ENCODE measurements around the gene ZNF786.

Gene ZNF786

DNA sequence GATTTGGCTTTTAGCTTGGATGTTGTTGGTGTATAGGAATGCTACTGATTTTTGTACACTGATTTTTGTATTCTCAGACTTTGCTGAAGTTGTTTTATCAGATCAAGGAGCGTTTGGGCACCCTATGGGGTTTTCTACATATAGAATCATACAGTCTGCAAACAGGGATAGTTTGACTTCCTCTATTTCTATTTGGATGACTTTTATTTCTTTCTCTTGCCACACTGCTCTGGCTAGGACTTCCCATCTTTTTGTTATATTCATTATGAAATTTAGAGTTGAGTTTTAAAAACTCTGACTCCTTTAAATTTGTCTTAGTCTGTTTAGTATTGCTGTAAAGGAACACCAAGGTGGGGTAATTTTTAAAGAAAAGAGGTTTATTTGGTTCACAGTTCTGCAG is 4.7 kb downstream of the ZNF786 start:
- TF ChIP-seq, protein P1, sequence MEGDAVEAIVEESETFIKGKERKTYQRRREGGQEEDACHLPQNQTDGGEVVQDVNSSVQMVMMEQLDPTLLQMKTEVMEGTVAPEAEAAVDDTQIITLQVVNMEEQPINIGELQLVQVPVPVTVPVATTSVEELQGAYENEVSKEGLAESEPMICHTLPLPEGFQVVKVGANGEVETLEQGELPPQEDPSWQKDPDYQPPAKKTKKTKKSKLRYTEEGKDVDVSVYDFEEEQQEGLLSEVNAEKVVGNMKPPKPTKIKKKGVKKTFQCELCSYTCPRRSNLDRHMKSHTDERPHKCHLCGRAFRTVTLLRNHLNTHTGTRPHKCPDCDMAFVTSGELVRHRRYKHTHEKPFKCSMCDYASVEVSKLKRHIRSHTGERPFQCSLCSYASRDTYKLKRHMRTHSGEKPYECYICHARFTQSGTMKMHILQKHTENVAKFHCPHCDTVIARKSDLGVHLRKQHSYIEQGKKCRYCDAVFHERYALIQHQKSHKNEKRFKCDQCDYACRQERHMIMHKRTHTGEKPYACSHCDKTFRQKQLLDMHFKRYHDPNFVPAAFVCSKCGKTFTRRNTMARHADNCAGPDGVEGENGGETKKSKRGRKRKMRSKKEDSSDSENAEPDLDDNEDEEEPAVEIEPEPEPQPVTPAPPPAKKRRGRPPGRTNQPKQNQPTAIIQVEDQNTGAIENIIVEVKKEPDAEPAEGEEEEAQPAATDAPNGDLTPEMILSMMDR (conservative IDR thresholded peaks at IDR 0.05; ENCODE audit: control insufficient read depth, insufficient read depth, low read depth, low read length), result no peak
- no peak for DNase-seq (ENCODE audit: low read depth)
- no peak overlapping the region for H3K4me3 ChIP-seq (ENCODE audit: control insufficient read depth, low read depth, low read length)

DNA sequence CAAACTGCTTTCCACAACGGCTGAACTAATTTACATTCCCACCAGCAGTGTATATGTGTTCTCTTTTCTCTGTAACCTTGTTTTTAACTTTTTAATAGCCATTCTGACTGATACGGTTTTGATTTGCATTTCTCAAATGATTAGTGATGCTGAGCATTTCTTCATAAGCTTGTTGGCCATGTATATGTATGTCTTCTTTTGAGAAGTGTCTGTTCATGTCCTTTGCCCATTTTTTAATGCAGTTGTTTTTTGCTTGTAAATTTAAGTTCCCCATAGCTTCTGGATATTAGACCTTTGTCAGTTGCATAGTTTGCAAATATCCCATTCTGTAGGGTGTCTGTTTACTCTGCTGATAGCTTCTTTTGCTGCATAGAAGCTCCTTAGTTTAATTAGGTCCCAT is 6.1 kb downstream of the ZNF786 start:
- TF ChIP-seq, protein P1 (conservative IDR thresholded peaks at IDR 0.05; ENCODE audit: control insufficient read depth, insufficient read depth, low read depth, low read length), result no peak
- no peak overlapping the region for H3K4me3 ChIP-seq (ENCODE audit: control insufficient read depth, low read depth, low read length)
- DNase-seq (ENCODE audit: low read depth), result no peak

DNA sequence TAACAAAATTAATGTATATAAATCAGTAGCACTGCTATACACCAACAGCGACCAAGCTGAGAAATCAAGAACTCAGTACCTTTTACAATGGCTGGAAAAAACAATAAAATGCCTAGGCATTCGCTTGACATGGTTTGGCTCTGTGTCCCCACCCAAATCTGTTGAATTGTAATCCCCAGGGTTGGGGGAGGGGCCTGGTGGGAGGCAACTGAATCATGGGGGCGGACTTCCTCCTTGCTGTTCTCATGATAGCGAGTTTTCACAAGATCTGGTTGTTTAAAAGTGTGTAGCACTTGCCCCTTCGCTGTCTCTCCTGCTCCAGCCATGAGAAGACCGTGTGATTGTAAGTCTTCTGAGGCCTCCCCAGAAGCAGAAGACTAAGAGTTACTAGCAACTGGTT is 8.6 kb downstream of the ZNF786 start:
- TF ChIP-seq, protein P1 (conservative IDR thresholded peaks at IDR 0.05; ENCODE audit: control insufficient read depth, insufficient read depth, low read depth, low read length), result no peak
- no peak overlapping the region for H3K4me3 ChIP-seq (ENCODE audit: control insufficient read depth, low read depth, low read length)
- no peak for DNase-seq (ENCODE audit: low read depth)

DNA sequence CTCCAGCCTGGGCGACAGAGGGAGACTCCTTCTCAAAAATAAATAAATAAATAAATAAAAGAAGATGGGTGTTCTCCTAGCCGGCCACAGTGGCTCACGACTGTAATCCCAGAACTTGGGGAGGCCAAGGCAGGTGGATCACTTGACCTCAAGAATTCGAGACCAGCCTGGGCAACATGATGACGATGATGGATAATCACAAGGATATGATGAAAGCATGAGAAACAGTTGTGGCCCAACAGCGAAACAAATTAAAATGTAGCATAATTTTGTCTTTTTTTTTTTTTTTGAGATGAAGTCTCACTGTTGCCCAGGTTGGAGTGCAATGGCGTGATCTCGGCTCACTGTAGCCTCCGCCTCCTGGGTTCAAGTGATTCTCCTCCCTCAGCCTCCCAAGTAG is 12.9 kb downstream of the ZNF786 start:
- no peak for DNase-seq (ENCODE audit: low read depth)
- TF ChIP-seq, protein P1 (conservative IDR thresholded peaks at IDR 0.05; ENCODE audit: control insufficient read depth, insufficient read depth, low read depth, low read length), result no peak
- no peak overlapping the region for H3K4me3 ChIP-seq (ENCODE audit: control insufficient read depth, low read depth, low read length)

DNA sequence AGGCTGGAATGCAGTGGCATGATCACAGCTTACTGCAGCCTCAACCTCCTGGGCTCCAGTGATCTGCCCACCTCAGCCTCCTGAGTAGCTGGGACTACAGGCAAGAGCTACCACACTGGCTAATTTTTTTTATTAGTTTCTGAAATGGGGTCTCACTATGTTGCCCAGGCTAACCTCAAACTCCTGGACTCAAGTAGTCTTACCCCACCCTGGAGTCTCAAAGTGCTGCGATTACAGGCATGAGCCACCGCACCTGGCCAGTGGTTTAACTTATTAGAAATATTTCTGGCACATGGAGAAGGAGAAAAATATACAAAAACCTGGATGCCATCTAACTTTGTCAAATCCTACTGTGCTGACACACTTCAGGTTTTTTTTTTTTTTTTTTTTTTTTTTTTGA is 15.2 kb downstream of the ZNF786 start:
- H3K4me3 ChIP-seq (ENCODE audit: control insufficient read depth, low read depth, low read length), result no peak overlapping the region
- no peak for DNase-seq (ENCODE audit: low read depth)
- TF ChIP-seq, protein P1 (conservative IDR thresholded peaks at IDR 0.05; ENCODE audit: control insufficient read depth, insufficient read depth, low read depth, low read length), result no peak

DNA sequence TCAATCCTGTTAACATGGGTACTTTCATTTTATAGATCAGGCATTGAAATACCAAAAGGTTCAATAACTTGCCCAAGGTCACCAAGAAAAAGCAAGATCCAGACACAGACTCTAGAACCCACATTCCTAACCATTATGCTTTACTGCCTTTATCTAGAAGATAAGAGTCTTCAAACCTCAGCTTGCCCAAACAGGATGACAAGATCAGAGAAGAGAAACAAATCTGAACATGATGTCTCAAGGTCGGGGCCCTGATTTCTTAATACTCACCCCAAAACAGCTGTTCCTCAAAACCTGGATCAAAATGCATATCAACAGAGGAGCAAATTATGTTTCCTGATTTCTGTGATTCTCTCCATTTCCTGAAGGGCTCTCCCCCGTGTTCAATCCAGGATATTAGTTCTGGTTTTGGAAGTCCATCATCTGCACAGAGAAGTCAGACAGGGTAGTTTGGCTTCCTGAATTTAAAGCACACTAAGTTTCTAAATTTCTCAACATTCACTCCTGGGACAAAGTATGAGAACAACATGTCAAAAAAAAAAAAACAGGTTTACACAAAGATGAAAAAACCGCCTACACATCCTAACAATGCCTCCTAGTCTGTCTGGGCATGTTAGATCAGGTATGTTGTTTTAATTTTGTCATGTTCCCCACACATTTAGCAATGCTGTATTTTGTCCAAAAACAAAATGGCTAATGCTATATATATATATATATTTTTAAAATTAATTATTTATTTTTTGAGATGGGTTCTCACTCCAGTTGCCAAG is 16.2 kb downstream of the ZNF786 start:
- TF ChIP-seq, protein P1 (conservative IDR thresholded peaks at IDR 0.05; ENCODE audit: control insufficient read depth, insufficient read depth, low read depth, low read length), result no peak
- DNase-seq (ENCODE audit: low read depth), result no peak
- no peak overlapping the region for H3K4me3 ChIP-seq (ENCODE audit: control insufficient read depth, low read depth, low read length)

DNA sequence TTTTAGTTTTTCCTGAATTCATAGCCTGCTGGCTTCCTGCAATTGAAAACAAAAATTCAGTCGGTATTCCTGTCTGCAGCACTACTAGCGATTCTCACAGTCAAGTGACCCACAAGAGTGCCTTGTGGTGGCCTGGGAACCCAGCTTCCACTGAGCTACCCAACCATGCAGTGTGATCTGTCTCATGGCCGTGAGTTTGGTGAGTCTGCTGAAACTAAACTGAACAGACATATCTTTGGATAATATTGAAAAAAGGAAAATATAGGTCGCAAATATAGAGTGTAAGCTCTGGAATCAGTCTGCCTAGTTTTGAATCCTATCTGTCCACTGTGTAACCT is 18.1 kb downstream of the ZNF786 start:
- no peak for DNase-seq (ENCODE audit: low read depth)
- TF ChIP-seq, protein P1 (conservative IDR thresholded peaks at IDR 0.05; ENCODE audit: control insufficient read depth, insufficient read depth, low read depth, low read length), result no peak
- H3K4me3 ChIP-seq (ENCODE audit: control insufficient read depth, low read depth, low read length), result no peak overlapping the region
